ENCODE measurements around the gene BAG2. TPM values are rescaled to one million over a fixed set of nuclear protein-coding genes. Genes with fewer than 3 reads are reported as not detected.

BAG2 gene
- total and polyA plus RNA-seq, 2 of the 13 experiments (the other 11 are each of a cell fraction or from before 2014, with no cell fraction given): 5.7 to 15.1 TPM

DNA sequence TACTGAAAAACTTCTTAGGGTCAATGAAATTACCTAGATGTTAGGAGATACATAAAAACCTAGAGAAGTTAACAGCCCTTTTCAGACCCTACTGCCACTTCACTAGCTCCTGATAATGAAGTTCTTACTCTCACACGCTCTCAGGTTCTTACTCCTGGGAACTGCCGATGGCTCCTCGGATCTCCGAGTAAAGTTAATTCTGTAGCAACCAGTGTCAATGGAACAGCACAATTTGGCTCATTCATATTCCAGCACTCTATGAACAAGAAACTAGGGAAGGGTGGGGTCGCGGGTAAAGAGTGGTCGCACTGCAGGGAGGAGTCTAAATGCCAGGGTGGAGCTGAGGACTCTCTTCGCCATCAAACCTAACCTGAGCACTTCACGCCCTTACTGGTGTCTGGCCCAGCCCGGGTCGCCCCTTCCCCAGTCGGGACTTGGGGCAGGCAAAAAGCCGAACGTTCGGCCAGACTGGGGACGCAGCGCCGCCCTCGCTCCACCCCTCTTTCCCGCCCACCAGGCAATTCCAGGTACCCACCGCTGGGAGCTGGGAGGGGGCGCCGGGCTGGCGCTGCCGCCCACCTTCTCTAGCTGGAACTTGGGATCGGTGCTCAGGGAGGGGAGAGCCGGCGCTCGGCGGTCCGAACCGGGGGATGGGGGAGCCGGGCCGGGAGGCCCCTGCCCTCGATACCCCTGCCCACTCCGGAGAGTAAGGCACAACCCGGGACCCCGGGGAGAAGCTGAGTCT lies 49.2 kb downstream of the BAG2 start (continued):
- no peak for TF ChIP-seq ZSCAN31 (CRISPR knock-in tag; IDR thresholded peaks at IDR 0.05; ENCODE audit: low read depth)
- TF ChIP-seq SOX5 (CRISPR knock-in tag; IDR thresholded peaks at IDR 0.05; ENCODE audit: borderline replicate concordance): no peak
- no peak for TF ChIP-seq REXO4 (CRISPR knock-in tag; IDR thresholded peaks at IDR 0.05; ENCODE audit: borderline replicate concordance)
- no peak for TF ChIP-seq MIER2 (CRISPR knock-in tag; IDR thresholded peaks at IDR 0.05)
- TF ChIP-seq YY1 (IDR thresholded peaks at IDR 0.05; ENCODE audit: insufficient read depth, insufficient replicate concordance, low read depth, low read length): no peak
- no peak for TF ChIP-seq CEBPG (CRISPR knock-in tag; IDR thresholded peaks at IDR 0.05)
- TF ChIP-seq RNF2 (conservative IDR thresholded peaks at IDR 0.05; ENCODE audit: low read depth): no peak; the same call in 1 of the 2 replicates
- 0 out of 2 replicates have a peak, but pooled peaks have one; percentile 12 for TF ChIP-seq ZNF788 (CRISPR knock-in tag; IDR thresholded peaks at IDR 0.05; ENCODE audit: borderline replicate concordance)
- TF ChIP-seq, protein P1, sequence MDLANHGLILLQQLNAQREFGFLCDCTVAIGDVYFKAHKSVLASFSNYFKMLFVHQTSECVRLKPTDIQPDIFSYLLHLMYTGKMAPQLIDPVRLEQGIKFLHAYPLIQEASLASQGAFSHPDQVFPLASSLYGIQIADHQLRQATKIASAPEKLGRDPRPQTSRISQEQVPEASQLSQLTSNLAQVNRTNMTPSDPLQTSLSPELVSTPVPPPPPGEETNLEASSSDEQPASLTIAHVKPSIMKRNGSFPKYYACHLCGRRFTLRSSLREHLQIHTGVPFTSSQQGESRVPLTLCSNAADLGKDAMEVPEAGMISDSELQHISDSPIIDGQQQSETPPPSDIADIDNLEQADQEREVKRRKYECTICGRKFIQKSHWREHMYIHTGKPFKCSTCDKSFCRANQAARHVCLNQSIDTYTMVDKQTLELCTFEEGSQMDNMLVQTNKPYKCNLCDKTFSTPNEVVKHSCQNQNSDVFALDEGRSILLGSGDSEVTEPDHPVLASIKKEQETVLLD (CRISPR knock-in tag; IDR thresholded peaks at IDR 0.05; ENCODE audit: low read depth): 0 out of 2 replicates have a peak, but pooled peaks have one; percentile 46
- TF ChIP-seq ZNF101 (CRISPR knock-in tag; IDR thresholded peaks at IDR 0.05; ENCODE audit: borderline replicate concordance, low read depth): no peak
- TF ChIP-seq ARID2 (CRISPR knock-in tag; IDR thresholded peaks at IDR 0.05; ENCODE audit: borderline replicate concordance): peak; percentile 80; the same call in 1 of the 2 replicates
- no peak for TF ChIP-seq ZNF343 (CRISPR knock-in tag; IDR thresholded peaks at IDR 0.05)
- no peak for TF ChIP-seq SAFB2 (CRISPR knock-in tag; IDR thresholded peaks at IDR 0.05; ENCODE audit: borderline replicate concordance, low read depth)
- no peak for TF ChIP-seq NKX3-1 (CRISPR knock-in tag; IDR thresholded peaks at IDR 0.05)
- TF ChIP-seq, protein P2, sequence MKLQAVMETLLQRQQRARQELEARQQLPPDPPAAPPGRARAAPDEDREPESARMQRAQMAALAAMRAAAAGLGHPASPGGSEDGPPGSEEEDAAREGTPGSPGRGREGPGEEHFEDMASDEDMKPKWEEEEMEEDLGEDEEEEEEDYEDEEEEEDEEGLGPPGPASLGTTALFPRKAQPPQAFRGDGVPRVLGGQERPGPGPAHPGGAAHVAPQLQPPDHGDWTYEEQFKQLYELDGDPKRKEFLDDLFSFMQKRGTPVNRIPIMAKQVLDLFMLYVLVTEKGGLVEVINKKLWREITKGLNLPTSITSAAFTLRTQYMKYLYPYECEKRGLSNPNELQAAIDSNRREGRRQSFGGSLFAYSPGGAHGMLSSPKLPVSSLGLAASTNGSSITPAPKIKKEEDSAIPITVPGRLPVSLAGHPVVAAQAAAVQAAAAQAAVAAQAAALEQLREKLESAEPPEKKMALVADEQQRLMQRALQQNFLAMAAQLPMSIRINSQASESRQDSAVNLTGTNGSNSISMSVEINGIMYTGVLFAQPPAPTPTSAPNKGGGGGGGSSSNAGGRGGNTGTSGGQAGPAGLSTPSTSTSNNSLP (IDR thresholded peaks at IDR 0.05; ENCODE audit: low read depth, low read length): no peak
- TF ChIP-seq TAF15 (IDR thresholded peaks at IDR 0.05; ENCODE audit: low read depth, low read length, poor library complexity, severe bottlenecking): no peak
- no peak for TF ChIP-seq ZNF432 (CRISPR knock-in tag; IDR thresholded peaks at IDR 0.05; ENCODE audit: borderline replicate concordance)
- no peak for TF ChIP-seq ZKSCAN5 (CRISPR knock-in tag; IDR thresholded peaks at IDR 0.05)
- TF ChIP-seq FOXK1 (CRISPR knock-in tag; IDR thresholded peaks at IDR 0.05; ENCODE audit: borderline replicate concordance, low read depth): no peak
- no peak for TF ChIP-seq ZNF225 (CRISPR knock-in tag; IDR thresholded peaks at IDR 0.05)
- TF ChIP-seq GFI1 (CRISPR knock-in tag; IDR thresholded peaks at IDR 0.05; ENCODE audit: borderline replicate concordance): peak; percentile 63; the same call in 1 of the 2 replicates
- no peak for TF ChIP-seq HMG20B (CRISPR knock-in tag; conservative IDR thresholded peaks at IDR 0.05)
- TF ChIP-seq ZNF768 (CRISPR knock-in tag; IDR thresholded peaks at IDR 0.05): peak; percentile 62; the same call in 1 of the 2 replicates
- TF ChIP-seq FOXA3 (CRISPR knock-in tag; IDR thresholded peaks at IDR 0.05): no peak
- 0 out of 2 replicates have a peak, but pooled peaks have one; percentile 94 for TF ChIP-seq ZNF703 (CRISPR knock-in tag; IDR thresholded peaks at IDR 0.05; ENCODE audit: borderline replicate concordance)
- peak; percentile 74 for TF ChIP-seq PHF21A (CRISPR knock-in tag; IDR thresholded peaks at IDR 0.05)
- TF ChIP-seq SNAI1 (CRISPR knock-in tag; IDR thresholded peaks at IDR 0.05; ENCODE audit: borderline replicate concordance): no peak
- TF ChIP-seq ZNF121 (CRISPR knock-in tag; IDR thresholded peaks at IDR 0.05): peak; percentile 13; the same call in 1 of the 2 replicates
- no peak for TF ChIP-seq ZC3H4 (CRISPR knock-in tag; IDR thresholded peaks at IDR 0.05; ENCODE audit: borderline replicate concordance)
- no peak for TF ChIP-seq ZNF629 (CRISPR knock-in tag; conservative IDR thresholded peaks at IDR 0.05)

Measured in HepG2 (cell line).